HEK293T (cell line): ENCODE measurements around the gene DPP8.

Experiments used
- ARNT ChIP-seq: fragments of 450-650 bp; IDR thresholded peaks from 2 replicates; pipeline ENCODE4 v1.6.1; 2017; ENCODE audit warnings: mild to moderate bottlenecking
- BHLHE40 ChIP-seq: fragments of 450-650 bp; IDR thresholded peaks from 2 replicates; pipeline ENCODE4 v1.6.1; 2016; ENCODE audit warnings: mild to moderate bottlenecking, moderate library complexity, borderline replicate concordance
- FOXK2 ChIP-seq: fragments of 450-650 bp; IDR thresholded peaks from 2 replicates; pipeline ENCODE4 v1.6.1; 2016; ENCODE audit warnings: mild to moderate bottlenecking
- FOXM1 ChIP-seq: fragments of 450-650 bp; IDR thresholded peaks from 2 replicates; pipeline ENCODE4 v1.6.1; 2017; ENCODE audit warnings: mild to moderate bottlenecking, borderline replicate concordance
- HDGF ChIP-seq: fragments of 450-650 bp; IDR thresholded peaks from 2 replicates; pipeline ENCODE4 v1.6.1; 2017; ENCODE audit warnings: antibody characterized with exemption, borderline replicate concordance
- L3MBTL2 ChIP-seq: fragments of 450-650 bp; conservative IDR thresholded peaks from 2 replicates; pipeline ENCODE4 v1.6.1; 2016; ENCODE audit warnings: mild to moderate bottlenecking
- LEF1 ChIP-seq: fragments of 450-650 bp; IDR thresholded peaks from 2 replicates; pipeline ENCODE4 v1.6.1; 2017; ENCODE audit warnings: mild to moderate bottlenecking, borderline replicate concordance
- SP1 ChIP-seq: fragments of 450-650 bp; IDR thresholded peaks from 2 replicates; pipeline ENCODE4 v1.6.1; 2017
- SUZ12 ChIP-seq: fragments of 450-650 bp; IDR thresholded peaks from 2 replicates; pipeline ENCODE4 v1.6.1; 2016; ENCODE audit warnings: mild to moderate bottlenecking
- TARDBP ChIP-seq: fragments of 450-650 bp; IDR thresholded peaks from 2 replicates; pipeline ENCODE4 v1.6.1; 2016
- ZNF384 ChIP-seq: fragments of 450-650 bp; IDR thresholded peaks from 2 replicates; pipeline ENCODE4 v1.6.1; 2016

DNA sequence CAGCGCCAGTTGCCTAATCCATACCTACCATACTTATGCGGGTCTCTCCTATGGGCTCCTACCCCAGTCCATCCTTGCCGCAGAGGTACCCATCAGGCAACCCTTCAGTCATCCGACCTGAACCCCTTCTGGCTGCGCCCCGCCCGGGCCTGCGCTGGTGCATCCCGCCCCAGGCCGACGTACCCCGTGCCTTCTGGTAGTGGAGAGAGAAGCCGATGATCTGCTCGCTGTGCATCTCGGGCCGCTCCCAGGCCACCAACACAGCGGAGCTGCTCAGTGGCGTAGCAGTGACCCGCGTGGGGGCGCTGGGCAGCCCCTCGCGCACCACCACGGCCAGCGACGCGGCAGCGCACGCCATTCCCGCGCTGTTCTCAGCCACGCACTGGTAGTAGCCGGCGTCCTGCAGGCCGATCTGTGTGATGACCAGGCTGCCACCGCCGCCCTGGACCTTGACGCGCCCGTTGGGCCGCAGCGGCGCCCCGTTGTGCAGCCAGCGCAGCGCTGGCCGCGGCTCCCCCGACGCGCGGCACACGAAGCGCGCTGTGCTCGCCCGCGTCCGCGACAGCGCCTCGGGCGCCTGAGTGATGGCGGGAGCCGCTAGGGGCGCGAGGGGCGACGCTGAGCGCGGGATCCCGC, 121.8 kb downstream of the DPP8 start:
- TF ChIP-seq ZNF384: no peak
- no peak for TF ChIP-seq LEF1
- no peak for TF ChIP-seq L3MBTL2
- no peak for TF ChIP-seq SP1
- no peak for TF ChIP-seq FOXM1
- no peak for TF ChIP-seq SUZ12
- TF ChIP-seq TARDBP: no peak
- TF ChIP-seq FOXK2: no peak
- no peak for TF ChIP-seq HDGF
- no peak for TF ChIP-seq ARNT
- no peak for TF ChIP-seq BHLHE40
